ENCODE data around the gene NDUFS2.

NDUFS2 gene

GRCh38 chr1:161185732-161186311 lies 16.3 kb upstream of the NDUFS2 start:
- peak in 1 of 2 donors; percentile 42 for DNase-seq
- no peaks in the 10 kb centered on the region for H3K9me3 ChIP-seq
- H3K4me3 ChIP-seq = no peak overlapping the region
- TF ChIP-seq CTCF (IDR thresholded peaks at IDR 0.05) = no peak
- peak overlapping the region in 1 of 2 donors; percentile 44 for H3K27ac ChIP-seq
- peaks cover 0 to 2% (median 1%) of the 10 kb centered on the region in 3 donors for H3K36me3 ChIP-seq
- no peaks in the 10 kb centered on the region for H3K27me3 ChIP-seq
- peaks cover 0 to 13% (median 6%) of the 10 kb centered on the region in 4 donors for H3K4me1 ChIP-seq
- intact Hi-C loops (cut with DNase I; ENCODE audit: low total_unique reads) = no loop called here

GRCh38 chr1:161187311-161187710 lies 14.9 kb upstream of the NDUFS2 start:
- peak in 1 of 2 donors; percentile 53 for DNase-seq
- no peak overlapping the region for H3K27ac ChIP-seq
- H3K4me1 ChIP-seq = peaks cover 0 to 13% (median 6%) of the 10 kb centered on the region in 4 donors
- no peak overlapping the region for H3K4me3 ChIP-seq
- H3K36me3 ChIP-seq = peaks cover 0 to 13% (median 7%) of the 10 kb centered on the region in 3 donors
- intact Hi-C loops (cut with DNase I; ENCODE audit: low total_unique reads) = no loop called here
- H3K27me3 ChIP-seq = no peaks in the 10 kb centered on the region
- no peak for TF ChIP-seq CTCF (IDR thresholded peaks at IDR 0.05)
- no peaks in the 10 kb centered on the region for H3K9me3 ChIP-seq

GRCh38 chr1:161188381-161188780 lies 13.8 kb upstream of the NDUFS2 start:
- no peak for TF ChIP-seq CTCF (IDR thresholded peaks at IDR 0.05)
- Histone ChIP-seq H3K36me3 (peaks cover 0 to 13% (median 7%) of the 10 kb centered on the region in 3 donors), H3K9me3 (no peaks in the 10 kb centered on the region), H3K27me3 (no peaks in the 10 kb centered on the region), H3K27ac (no peak overlapping the region), H3K4me3 (no peak overlapping the region), H3K4me1 (peaks cover 0 to 13% (median 6%) of the 10 kb centered on the region in 4 donors)
- peak in 1 of 2 donors; percentile 4 for DNase-seq
- intact Hi-C loops (cut with DNase I; ENCODE audit: low total_unique reads) = no loop called here

GRCh38 chr1:161189036-161189435 lies 13.1 kb upstream of the NDUFS2 start:
- Histone ChIP-seq H3K27me3 (no peaks in the 10 kb centered on the region), H3K4me3 (no peak overlapping the region), H3K36me3 (peaks cover 0 to 13% (median 7%) of the 10 kb centered on the region in 3 donors), H3K4me1 (peaks cover 0 to 13% (median 6%) of the 10 kb centered on the region in 4 donors), H3K9me3 (no peaks in the 10 kb centered on the region), H3K27ac (no peak overlapping the region)
- TF ChIP-seq CTCF (IDR thresholded peaks at IDR 0.05) = no peak
- intact Hi-C loops (cut with DNase I; ENCODE audit: low total_unique reads) = no loop called here
- DNase-seq = peak in 1 of 2 donors; percentile 15

- Histone ChIP-seq H3K27ac (no peak overlapping the region), H3K4me3 (no peak overlapping the region), H3K27me3 (peaks cover 0 to 5% of the 10 kb centered on the region in 2 donors), H3K36me3 (peaks cover 0 to 13% (median 7%) of the 10 kb centered on the region in 3 donors), H3K9me3 (no peaks in the 10 kb centered on the region), H3K4me1 (peaks cover 0 to 3% (median 0%) of the 10 kb centered on the region in 4 donors)
- peak in 1 of 2 donors; percentile 65 for DNase-seq
- TF ChIP-seq CTCF (IDR thresholded peaks at IDR 0.05) = no peak
- intact Hi-C loops (cut with DNase I; ENCODE audit: low total_unique reads) = no loop called here
Measured at GRCh38 chr1:161190962-161191521, 11.1 kb upstream of the NDUFS2 start.
